GM12875 (cell line): Measurements from ENCODE around the gene ZCCHC17.

ENCODE experiments used
- H3K4me3 ChIP-seq: one replicate; pipeline ENCODE4 v1.5.1; 2011; ENCODE audit warnings: low read depth, low read length, control low read depth
- CTCF ChIP-seq: IDR thresholded peaks from 2 replicates; pipeline ENCODE4 v1.5.1; 2011; ENCODE audit warnings: low read depth, mild to moderate bottlenecking, control low read depth, inconsistent platforms, low read length, moderate library complexity, borderline replicate concordance; ENCODE audit not compliant: insufficient read depth

ZCCHC17 gene

DNA sequence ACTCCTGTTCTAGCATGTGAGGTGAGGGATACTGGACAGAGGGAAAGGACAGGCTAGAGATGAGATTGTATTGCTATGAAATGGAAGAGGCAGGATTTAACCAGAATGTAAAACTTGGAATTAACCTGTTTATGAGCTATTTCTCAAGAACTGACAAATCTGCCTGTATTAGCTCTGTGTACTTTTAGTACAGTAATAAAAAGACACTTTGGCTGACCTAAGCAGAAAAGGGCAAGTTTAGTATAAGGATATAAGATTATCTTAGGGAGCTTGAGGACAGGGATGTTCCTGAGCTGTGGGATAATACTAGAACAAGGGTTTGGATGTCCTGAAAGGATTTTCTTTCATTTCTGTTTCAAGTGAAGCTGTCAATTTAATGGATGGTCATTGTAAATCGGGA is 11.2 kb downstream of the ZCCHC17 start:
- H3K4me3 ChIP-seq, result no peak overlapping the region
- TF ChIP-seq CTCF, result no peak

DNA sequence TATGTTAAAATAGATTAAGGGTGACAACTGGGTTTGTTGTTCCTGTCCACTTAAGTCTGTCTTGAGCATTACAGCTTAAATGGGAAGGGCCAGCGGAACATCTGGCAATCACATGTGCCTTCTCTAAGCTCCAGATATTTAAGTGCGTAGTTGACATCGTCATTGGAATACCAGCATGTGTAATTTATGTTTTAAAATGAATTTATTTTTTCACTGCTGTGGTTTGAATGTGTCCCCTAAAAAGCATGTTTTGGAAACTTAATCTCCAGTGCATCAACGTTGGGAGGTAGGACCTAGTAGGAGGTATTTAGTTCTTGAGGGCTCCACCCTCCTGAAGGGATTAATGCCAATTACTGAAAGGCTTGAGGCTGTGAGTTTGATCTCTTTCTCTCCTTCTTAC is 13.4 kb downstream of the ZCCHC17 start:
- no peak for TF ChIP-seq CTCF

GRCh38 chr1:31315902-31316301 is 19.1 kb downstream of the ZCCHC17 start:
- H3K4me3 ChIP-seq, result no peak overlapping the region
- no peak for TF ChIP-seq CTCF

More for the DNA sequence above, 13.4 kb downstream of the ZCCHC17 start:
- no peak overlapping the region for H3K4me3 ChIP-seq

DNA sequence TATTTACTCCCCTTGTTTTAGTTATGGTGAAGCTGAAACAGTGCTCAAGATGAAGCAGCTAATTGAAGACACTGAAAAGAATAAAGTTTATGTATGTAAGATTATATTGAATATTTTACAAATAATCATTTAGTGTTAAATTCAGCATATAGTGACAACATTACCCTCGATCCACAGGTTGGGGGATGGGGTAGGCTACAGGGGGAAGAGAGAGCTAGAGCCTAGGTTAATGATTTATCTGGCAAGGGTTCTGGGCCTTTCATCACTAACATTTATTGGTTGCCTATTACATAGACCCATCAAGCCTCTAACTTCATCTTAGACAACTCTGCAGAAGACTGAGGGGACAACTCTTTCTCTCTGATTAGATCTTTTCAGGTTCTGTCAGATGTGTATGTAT is 21.3 kb downstream of the ZCCHC17 start:
- H3K4me3 ChIP-seq, result no peak overlapping the region
- no peak for TF ChIP-seq CTCF

GRCh38 chr1:31324093-31324492 is 27.3 kb downstream of the ZCCHC17 start:
- no peak for TF ChIP-seq CTCF

DNA sequence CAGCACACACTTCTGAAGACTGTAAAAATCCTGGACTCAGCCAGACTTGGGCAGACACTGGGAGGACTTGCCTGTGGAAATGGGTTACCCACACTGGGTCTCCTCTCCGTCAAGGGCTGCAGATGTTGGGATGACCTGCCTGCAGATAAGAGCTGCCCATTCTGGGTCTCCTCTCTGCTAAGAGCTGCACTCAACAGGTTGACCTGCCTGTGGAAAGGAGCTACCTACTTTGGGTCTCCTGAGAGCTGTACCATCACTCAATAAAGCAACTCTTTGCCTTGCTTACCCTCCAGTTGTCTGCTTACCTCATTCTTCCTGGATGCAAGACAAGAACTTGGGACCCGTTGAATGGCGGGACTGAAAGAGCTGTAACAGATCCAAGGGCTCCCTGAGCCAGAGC is 28.2 kb downstream of the ZCCHC17 start:
- no peak overlapping the region for H3K4me3 ChIP-seq

More at GRCh38 chr1:31324093-31324492, 27.3 kb downstream of the ZCCHC17 start:
- no peak overlapping the region for H3K4me3 ChIP-seq

More for the DNA sequence above, 28.2 kb downstream of the ZCCHC17 start:
- no peak for TF ChIP-seq CTCF
